HCT116 (cell line): ENCODE results near the gene OR2K2. TPM values are rescaled to one million over a fixed set of nuclear protein-coding genes. Genes with fewer than 3 reads are reported as not detected.

Source experiments
- ATAC-seq: fragments of 200-7000 bp; cut with Tn5 transposase; 2 replicates; pipeline ENCODE4 v1.9.1; 2020; ENCODE audit warnings: mild to moderate bottlenecking, moderate library complexity
- BruUV-seq: library from RNA; stranded (reverse); fragments of 400-500 nt; replicated peaks from 2 replicates; lab custom pipeline; 2021; lab: Mats Ljungman, UMichigan
- CTCF ChIA-PET: fragments of 300-600 bp; sonication (Branson Sonifier 250); formaldehyde crosslinking; loops from one replicate; lab custom pipeline; 2021; ENCODE audit warnings: antibody characterized with exemption; lab: Charles Lee
- POLR2A ChIA-PET: fragments of 300-600, 350-600 bp; sonication (Branson Sonifier 250); formaldehyde crosslinking; loops from one replicate; lab custom pipeline; 2021; ENCODE audit warnings: antibody characterized with exemption; lab: Charles Lee
- RAD21 ChIA-PET, 2 experiments: fragments of 300-600 bp; sonication (Branson Sonifier 250); formaldehyde crosslinking; loops; one replicate each; lab custom pipeline; 2023; ENCODE audit warnings: low total read pairs in 2 of 2; ENCODE audit not compliant: uncharacterized antibody in 2 of 2, unreplicated experiment in 2 of 2, low non-redundant PET in 1 of 2; lab: Charles Lee
- DNase-seq: peaks from one replicate; pipeline ENCODE4 v3.0.0-alpha.2; 2010; ENCODE audit warnings: low read depth, low spot score
- H2AFZ ChIP-seq: fragments of 200-600 bp; shearing (Covaris generic), sonication (generic); 2 replicates; pipeline ENCODE4 v1.6.1; 2017; ENCODE audit warnings: low read depth, mixed run types, mixed read lengths, antibody characterized with exemption, low read length; ENCODE audit not compliant: poor library complexity, severe bottlenecking
- H3K27ac ChIP-seq: 2 replicates; pipeline ENCODE4 v1.5.1; 2012; ENCODE audit warnings: low read depth, low read length
- H3K27me3 ChIP-seq: fragments of 200-600 bp; sonication (generic); 2 replicates; pipeline ENCODE4 v1.6.1; 2016; ENCODE audit warnings: mixed run types, low read length, mixed read lengths; ENCODE audit not compliant: insufficient read depth
- H3K36me3 ChIP-seq, 2 experiments: fragments of 200-500 bp in 1 of 2; fragments of 200-600 bp in 1 of 2; sonication (Bioruptor generic) in 1 of 2; sonication (generic) in 1 of 2; 2 replicates each; pipeline versions ENCODE4 v1.5.1 to v1.6.1; 2014 to 2016; ENCODE audit warnings: low read length in 2 of 2, inconsistent platforms in 1 of 2, mixed read lengths in 1 of 2, mixed run types in 1 of 2; ENCODE audit not compliant: insufficient read depth in 2 of 2, control insufficient read depth in 1 of 2
- H3K4me1 ChIP-seq, 2 experiments: fragments of 200-600 bp in 1 of 2; sonication (generic) in 1 of 2; 2 replicates each; pipeline versions ENCODE4 v1.5.1 to v1.6.1; 2012 to 2017; ENCODE audit warnings: low read length in 2 of 2, inconsistent platforms in 1 of 2, mild to moderate bottlenecking in 1 of 2, mixed read lengths in 1 of 2, mixed run types in 1 of 2, moderate library complexity in 1 of 2; ENCODE audit not compliant: insufficient read depth in 2 of 2, control insufficient read depth in 1 of 2
- H3K4me2 ChIP-seq: fragments of 200-600 bp; sonication (generic); 2 replicates; pipeline ENCODE4 v1.6.1; 2017; ENCODE audit warnings: mixed run types, low read length, mixed read lengths
- H3K4me3 ChIP-seq, 2 experiments: fragments of 200-600 bp in 1 of 2; sonication (generic) in 1 of 2; replicated peaks in 1 of 2; 2 replicates each; pipeline ENCODE4 v1.5.1; 2011 to 2016; ENCODE audit warnings: low read length in 2 of 2, control low read depth in 1 of 2, low read depth in 1 of 2, mild to moderate bottlenecking in 1 of 2, mixed read lengths in 1 of 2, mixed run types in 1 of 2
- H3K79me2 ChIP-seq: fragments of 200-600 bp; sonication (generic); 2 replicates; pipeline ENCODE4 v1.6.1; 2017; ENCODE audit warnings: mild to moderate bottlenecking, mixed run types, low read length, moderate library complexity, mixed read lengths; ENCODE audit not compliant: insufficient read depth
- H3K9ac ChIP-seq: fragments of 200-600 bp; sonication (generic); 2 replicates; pipeline ENCODE4 v1.6.1; 2016; ENCODE audit warnings: low read length, mixed read lengths
- H3K9me2 ChIP-seq: fragments of 200-600 bp; sonication (generic), shearing (Covaris generic); 2 replicates; pipeline ENCODE4 v1.6.1; 2017; ENCODE audit warnings: mixed run types, mild to moderate bottlenecking, moderate library complexity; ENCODE audit not compliant: insufficient read depth
- H3K9me3 ChIP-seq, 2 experiments: fragments of 200-500 bp in 1 of 2; fragments of 200-600 bp in 1 of 2; sonication (Bioruptor generic) in 1 of 2; sonication (generic) in 1 of 2; 2 replicates each; pipeline ENCODE4 v1.6.1; 2014 to 2017; ENCODE audit warnings: low read length in 2 of 2, mixed read lengths in 2 of 2, inconsistent platforms in 1 of 2, low read depth in 1 of 2, mild to moderate bottlenecking in 1 of 2, mixed run types in 1 of 2, moderate library complexity in 1 of 2; ENCODE audit not compliant: control insufficient read depth in 1 of 2, insufficient read depth in 1 of 2
- H4K20me1 ChIP-seq: fragments of 200-600 bp; sonication (generic), shearing (Covaris generic); 2 replicates; pipeline ENCODE4 v1.6.1; 2017; ENCODE audit warnings: mixed run types, mild to moderate bottlenecking, moderate library complexity; ENCODE audit not compliant: insufficient read depth
- CBX3 ChIP-seq: IDR thresholded peaks from 2 replicates; pipeline ENCODE4 v1.6.1; 2012; ENCODE audit warnings: low read depth
- CEBPB ChIP-seq: IDR thresholded peaks from 2 replicates; pipeline ENCODE4 v1.6.1; 2012; ENCODE audit warnings: low read depth
- CTCF ChIP-seq, 3 experiments: fragments of 200-600 bp in 1 of 3; sonication (generic) in 1 of 3; IDR thresholded peaks in 2 of 3; conservative IDR thresholded peaks in 1 of 3; 2 replicates each; pipeline ENCODE4 v1.5.1; 2012 to 2017; ENCODE audit warnings: low read depth in 2 of 3, low read length in 2 of 3, antibody characterized with exemption in 1 of 3, borderline replicate concordance in 1 of 3, control low read depth in 1 of 3, mild to moderate bottlenecking in 1 of 3, mixed read lengths in 1 of 3, mixed run types in 1 of 3, moderate library complexity in 1 of 3; ENCODE audit not compliant: insufficient read depth in 1 of 3
- EGR1 ChIP-seq: IDR thresholded peaks from 2 replicates; pipeline ENCODE4 v1.6.1; 2012; ENCODE audit warnings: low read depth
- ELF1 ChIP-seq: IDR thresholded peaks from 2 replicates; pipeline ENCODE4 v1.6.1; 2012; ENCODE audit warnings: low read depth, borderline replicate concordance
- EZH2 ChIP-seq: fragments of 200-600 bp; sonication (generic); IDR thresholded peaks from 2 replicates; pipeline ENCODE4 v1.6.1; 2017; ENCODE audit warnings: antibody characterized with exemption, mixed run types
- EZH2phosphoT487 ChIP-seq: fragments of 200-600 bp; IDR thresholded peaks from 2 replicates; pipeline ENCODE4 v1.6.1; 2018; ENCODE audit warnings: antibody characterized with exemption, borderline replicate concordance
- FOSL1 ChIP-seq: IDR thresholded peaks from 2 replicates; pipeline ENCODE4 v1.6.1; 2012; ENCODE audit warnings: low read depth
- JUND ChIP-seq: IDR thresholded peaks from 2 replicates; pipeline ENCODE4 v1.6.1; 2012
- MAX ChIP-seq: IDR thresholded peaks from 2 replicates; pipeline ENCODE4 v1.6.1; 2012
- POLR2A ChIP-seq: IDR thresholded peaks from 2 replicates; pipeline ENCODE4 v1.7.0; 2011; ENCODE audit warnings: borderline replicate concordance; ENCODE audit not compliant: insufficient read depth, insufficient read length; ENCODE audit errors: extremely low read depth
- POLR2AphosphoS5 ChIP-seq: IDR thresholded peaks from 2 replicates; pipeline ENCODE4 v1.6.1; 2011; ENCODE audit warnings: mild to moderate bottlenecking, low read depth, low read length, moderate library complexity
- REST ChIP-seq: IDR thresholded peaks from 2 replicates; pipeline ENCODE4 v1.6.1; 2012; ENCODE audit warnings: low read depth
- SIN3A ChIP-seq: IDR thresholded peaks from 2 replicates; pipeline ENCODE4 v1.6.1; 2012; ENCODE audit warnings: low read depth
- SP1 ChIP-seq: IDR thresholded peaks from 2 replicates; pipeline ENCODE4 v1.6.1; 2012; ENCODE audit warnings: low read depth
- SRF ChIP-seq: IDR thresholded peaks from 2 replicates; pipeline ENCODE4 v1.6.1; 2012; ENCODE audit warnings: low read depth
- TCF7L2 ChIP-seq: IDR thresholded peaks from 2 replicates; pipeline ENCODE4 v1.7.0; 2011; ENCODE audit warnings: borderline replicate concordance, inconsistent platforms; ENCODE audit not compliant: insufficient read depth, insufficient read length; ENCODE audit errors: extremely low read depth
- YY1 ChIP-seq: IDR thresholded peaks from 2 replicates; pipeline ENCODE4 v1.6.1; 2011; ENCODE audit warnings: low read length, low read depth, moderate library complexity, mild to moderate bottlenecking; ENCODE audit not compliant: insufficient replicate concordance; ENCODE audit errors: extremely low read depth
- ZBTB33 ChIP-seq: IDR thresholded peaks from 2 replicates; pipeline ENCODE4 v1.6.1; 2011; ENCODE audit warnings: mild to moderate bottlenecking, low read length, moderate library complexity; ENCODE audit not compliant: insufficient replicate concordance; ENCODE audit errors: extremely low read depth
- ZFX ChIP-seq: fragments of 450-650 bp; IDR thresholded peaks from 2 replicates; pipeline ENCODE4 v1.6.1; 2017
- intact Hi-C: fragments of 100-400 bp; cut with micrococcal nuclease; formaldehyde crosslinking; loops from 2 replicates; pipeline ENCODE4 v1.10.0; 2022
- total RNA-seq: library from RNA; stranded (reverse); gene quantifications from one replicate; pipeline ENCODE4 v1.2.1, GENCODE V29; 2021; ENCODE audit not compliant: unreplicated experiment

Gene OR2K2
- total RNA-seq, 1 experiment from 2014 or later, result not detected

GRCh38 chr9:111298111-111298510 lies 31.9 kb downstream of the OR2K2 start:
- Histone ChIP-seq H3K9me3 (no peaks in the 10 kb centered on the region), H3K4me3 (no peak overlapping the region), H3K36me3 (no peaks in the 10 kb centered on the region), H3K27me3 (no peaks in the 10 kb centered on the region), H4K20me1 (no peaks in the 10 kb centered on the region), H3K4me1 (0 out of 4 replicates have a peak, but pooled peaks cover 0 to 3% of the 10 kb centered on the region in 2 experiments), H3K4me2 (no peak overlapping the region), H3K9me2 (no peaks in the 10 kb centered on the region), H2AFZ (no peak overlapping the region), H3K9ac (no peak overlapping the region), H3K27ac (no peak overlapping the region), H3K79me2 (no peaks in the 10 kb centered on the region)
- CTCF ChIA-PET, result interaction anchor here (0.9 to 2.1 kb wide), 2 partner anchors 659 kb away, joined by 4 to 27 read pairs; no protein-coding TSS in a partner anchor
- no TSS peak for BruUV-seq
- ATAC-seq (no peak), DNase-seq (no peak)
- RAD21 ChIA-PET, result no interaction called here
- TF ChIP-seq ELF1 (no peak), ZFX (no peak), SIN3A (no peak), YY1 (no peak), CEBPB (no peak), TCF7L2 (no peak), EZH2 (no peak), REST (no peak), ZBTB33 (no peak), CTCF (IDR thresholded peaks at IDR 0.05 in 2 of 3, conservative IDR thresholded peaks at IDR 0.05 in 1 of 3; ENCODE audit: borderline replicate concordance in 1 of 3, insufficient read depth in 1 of 3, low read depth in 2 of 3, low read length in 2 of 3) (no peak), JUND (no peak), POLR2A (no peak), CBX3 (no peak), FOSL1 (no peak), EZH2phosphoT487 (no peak), EGR1 (no peak), MAX (no peak), SP1 (no peak), POLR2AphosphoS5 (no peak), SRF (no peak)
- intact Hi-C loops, result loop anchor here (2.0 to 10.0 kb wide), 3 partner anchors 261 to 843 kb away; no protein-coding TSS in a partner anchor
- POLR2A ChIA-PET, result no interaction called here
